Measurements from ENCODE around the gene CCR7.

CCR7 gene

DNA sequence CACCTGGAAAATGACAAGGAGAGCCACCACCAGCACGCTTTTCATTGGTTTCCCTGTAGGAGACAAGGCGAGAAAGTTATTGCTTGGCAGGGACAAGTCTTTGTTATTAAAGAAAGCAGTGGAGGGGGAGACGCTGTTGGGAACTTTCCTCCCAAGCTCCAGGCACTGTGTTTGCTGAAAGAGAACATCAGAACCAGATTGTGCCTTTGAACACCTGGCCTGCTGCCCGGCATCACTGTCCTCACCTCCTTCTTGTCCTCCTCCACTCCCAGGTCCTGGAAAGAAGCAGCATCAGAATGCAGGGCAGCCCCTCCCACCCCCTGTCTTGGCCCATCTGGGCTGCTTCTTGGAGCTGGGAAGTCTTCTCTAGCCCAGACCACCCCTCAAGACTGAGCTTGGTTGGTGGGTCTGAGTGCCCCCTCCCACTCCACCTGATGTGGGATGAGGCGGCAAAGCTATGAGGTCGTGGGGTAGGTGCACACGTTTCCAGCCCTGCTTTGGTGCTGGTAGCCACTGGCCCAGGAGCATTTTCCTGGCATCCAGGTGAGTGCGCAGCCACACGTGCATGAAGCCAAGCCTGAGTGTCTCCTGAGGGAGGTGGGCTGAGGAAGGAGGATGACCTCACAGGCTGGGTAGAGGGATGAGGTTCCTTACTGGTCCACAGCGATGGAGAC is 6.2 kb downstream of the CCR7 start:
- CTCF ChIA-PET: interaction anchor here (0.6 to 2.5 kb wide), 7 partner anchors 11 to 201 kb away, joined by 3 to 28 read pairs (median 6); no protein-coding TSS in a partner anchor
- TF ChIP-seq, protein P1, sequence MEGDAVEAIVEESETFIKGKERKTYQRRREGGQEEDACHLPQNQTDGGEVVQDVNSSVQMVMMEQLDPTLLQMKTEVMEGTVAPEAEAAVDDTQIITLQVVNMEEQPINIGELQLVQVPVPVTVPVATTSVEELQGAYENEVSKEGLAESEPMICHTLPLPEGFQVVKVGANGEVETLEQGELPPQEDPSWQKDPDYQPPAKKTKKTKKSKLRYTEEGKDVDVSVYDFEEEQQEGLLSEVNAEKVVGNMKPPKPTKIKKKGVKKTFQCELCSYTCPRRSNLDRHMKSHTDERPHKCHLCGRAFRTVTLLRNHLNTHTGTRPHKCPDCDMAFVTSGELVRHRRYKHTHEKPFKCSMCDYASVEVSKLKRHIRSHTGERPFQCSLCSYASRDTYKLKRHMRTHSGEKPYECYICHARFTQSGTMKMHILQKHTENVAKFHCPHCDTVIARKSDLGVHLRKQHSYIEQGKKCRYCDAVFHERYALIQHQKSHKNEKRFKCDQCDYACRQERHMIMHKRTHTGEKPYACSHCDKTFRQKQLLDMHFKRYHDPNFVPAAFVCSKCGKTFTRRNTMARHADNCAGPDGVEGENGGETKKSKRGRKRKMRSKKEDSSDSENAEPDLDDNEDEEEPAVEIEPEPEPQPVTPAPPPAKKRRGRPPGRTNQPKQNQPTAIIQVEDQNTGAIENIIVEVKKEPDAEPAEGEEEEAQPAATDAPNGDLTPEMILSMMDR (conservative IDR thresholded peaks at IDR 0.05; ENCODE audit: low read depth): no peak
- DNase-seq (ENCODE audit: low spot score): no peak
- H3K27ac ChIP-seq: peak overlapping the region; percentile 88
- POLR2A ChIA-PET (ENCODE audit: low non-redundant PET): no interaction called here

DNA sequence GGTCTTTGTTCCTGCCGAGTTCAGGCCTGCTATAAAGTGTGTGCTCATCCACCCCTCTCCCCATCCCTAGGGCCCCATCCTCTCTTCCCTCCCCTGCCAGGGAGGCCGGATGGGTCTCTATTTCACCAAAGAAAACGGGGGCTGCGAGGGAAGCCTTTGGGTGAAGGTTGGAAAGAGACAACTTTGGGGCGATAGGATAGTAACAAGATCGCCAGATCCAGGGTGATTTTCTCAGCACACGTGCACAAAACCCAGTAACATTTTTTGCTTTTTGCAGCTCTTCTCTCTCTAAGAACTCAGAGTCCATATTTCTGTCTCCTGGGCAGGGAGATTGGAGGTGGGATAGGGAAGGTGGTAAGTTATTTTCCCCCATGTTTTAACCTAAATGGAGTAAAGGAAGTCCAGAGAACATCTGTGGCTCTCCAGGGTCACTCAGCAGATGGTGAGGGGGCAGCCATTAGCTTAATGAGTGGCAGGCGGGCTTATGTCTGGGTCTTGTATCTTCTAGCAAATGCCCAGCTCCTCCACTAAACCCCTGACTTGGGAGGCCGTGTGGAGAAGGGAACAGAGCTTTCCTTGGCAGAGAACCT is 6.9 kb downstream of the CCR7 start:
- H3K27ac ChIP-seq: peak overlapping the region; percentile 88
- CTCF ChIA-PET: interaction anchor here (0.6 to 2.0 kb wide), 3 partner anchors 20 to 41 kb away, joined by 3 to 7 read pairs (median 5); no protein-coding TSS in a partner anchor
- DNase-seq (ENCODE audit: low spot score): no peak
- TF ChIP-seq, protein P1 (conservative IDR thresholded peaks at IDR 0.05; ENCODE audit: low read depth): no peak
- POLR2A ChIA-PET (ENCODE audit: low non-redundant PET): no interaction called here

DNA sequence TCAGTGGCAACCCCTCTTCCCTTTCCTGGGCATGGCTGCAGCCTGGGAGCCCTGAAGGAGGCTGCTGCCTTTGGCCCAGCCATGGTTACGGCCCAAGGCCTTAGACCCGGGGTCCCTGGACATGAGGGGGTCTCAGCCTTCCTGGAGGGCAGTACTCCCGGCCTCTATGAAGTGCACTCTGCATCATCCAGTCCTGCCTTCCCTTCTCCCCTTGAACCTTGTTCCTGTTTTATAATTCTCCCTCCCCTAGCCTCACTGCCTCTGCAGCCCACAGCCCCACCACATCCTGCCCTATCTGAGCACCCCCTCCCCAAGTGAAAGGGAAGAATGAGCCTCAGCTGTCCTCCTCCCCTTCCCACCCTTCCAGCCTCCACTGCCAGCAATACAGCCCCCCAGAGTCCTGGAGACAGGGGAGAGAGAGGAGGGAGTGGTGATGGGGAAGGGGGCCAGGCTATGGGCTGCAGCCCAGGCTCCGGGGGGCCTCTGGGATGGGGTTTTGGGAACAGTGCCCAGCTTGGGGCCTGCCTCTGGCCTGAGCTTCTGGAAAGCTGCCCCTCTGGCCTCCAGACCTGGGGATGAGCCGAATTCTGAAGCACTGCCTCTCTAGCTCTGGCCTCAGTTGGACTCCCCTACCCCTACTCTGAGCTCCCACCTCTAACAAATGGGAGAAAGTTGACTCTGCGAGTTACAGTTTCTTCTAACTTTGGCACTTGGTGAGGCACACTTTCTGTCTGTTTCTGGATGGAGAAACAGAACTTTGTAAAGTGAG is 7.6 kb downstream of the CCR7 start:
- DNase-seq (ENCODE audit: low spot score): no peak
- POLR2A ChIA-PET (ENCODE audit: low non-redundant PET): no interaction called here
- TF ChIP-seq, protein P1 (conservative IDR thresholded peaks at IDR 0.05; ENCODE audit: low read depth): no peak
- no peak overlapping the region for H3K27ac ChIP-seq
- CTCF ChIA-PET: interaction anchor here (0.9 to 2.0 kb wide), 2 partner anchors 20 to 25 kb away, joined by 5 to 7 read pairs; no protein-coding TSS in a partner anchor

DNA sequence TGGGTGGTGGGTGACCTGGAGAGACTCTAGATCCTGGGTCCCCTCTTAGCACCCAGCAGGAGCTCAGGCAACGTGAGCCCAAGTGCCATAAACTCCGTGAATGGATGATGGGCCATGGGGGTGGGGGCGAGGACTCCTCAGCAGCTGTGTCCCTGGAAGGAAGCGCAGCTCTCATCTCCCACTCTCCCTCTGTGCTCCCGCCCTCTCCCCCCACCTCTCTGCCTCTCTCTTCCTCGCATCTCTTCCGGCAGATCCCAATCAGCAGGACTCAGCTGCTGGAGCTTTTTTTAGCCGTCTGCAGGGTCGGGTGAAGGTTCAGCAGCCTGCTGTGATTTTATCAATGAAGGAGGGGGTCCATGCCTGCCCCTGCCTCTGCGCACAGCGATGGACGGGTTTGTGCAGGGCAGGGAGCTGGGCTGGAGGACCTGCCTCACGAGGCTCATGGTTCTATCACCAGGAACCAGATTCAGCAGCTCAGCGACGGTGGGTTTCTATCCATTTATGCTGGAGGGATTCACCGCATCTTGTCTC is 8.3 kb downstream of the CCR7 start:
- no peak overlapping the region for H3K27ac ChIP-seq
- ChIA-PET POLR2A (ENCODE audit: low non-redundant PET) (no interaction called here), CTCF (interaction anchor here (0.6 to 1.0 kb wide), 3 partner anchors 24 to 116 kb away, joined by 3 to 4 read pairs (median 4); no protein-coding TSS in a partner anchor)
- no peak for DNase-seq (ENCODE audit: low spot score)
- TF ChIP-seq, protein P1 (conservative IDR thresholded peaks at IDR 0.05; ENCODE audit: low read depth): no peak

DNA sequence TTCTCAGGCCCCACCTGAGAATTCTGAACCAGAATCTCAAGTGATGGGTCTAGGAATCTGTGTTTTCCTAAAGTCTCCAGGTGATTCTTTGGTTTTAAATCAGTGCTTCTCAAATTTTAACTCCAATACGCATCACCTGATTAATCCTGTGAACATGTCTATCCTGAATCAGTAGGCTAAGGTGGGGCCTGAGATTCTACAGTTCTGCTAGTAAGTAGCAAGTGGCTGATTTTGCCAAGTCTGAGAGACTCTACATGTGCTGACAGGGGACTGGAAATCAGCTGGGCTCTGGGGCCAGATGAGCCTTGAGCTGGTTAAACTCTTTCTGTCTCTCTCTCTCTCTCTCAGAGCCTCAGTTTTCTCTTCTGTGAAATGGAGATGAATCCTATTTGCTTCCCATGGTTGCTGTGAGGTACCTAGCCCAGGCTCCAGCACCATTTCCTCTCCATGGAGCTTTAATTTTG is 9.0 kb downstream of the CCR7 start:
- CTCF ChIA-PET: interaction anchor here (0.6 to 1.0 kb wide), 2 partner anchors 23 to 74 kb away, joined by 3 to 4 read pairs; no protein-coding TSS in a partner anchor
- POLR2A ChIA-PET (ENCODE audit: low non-redundant PET): no interaction called here
- H3K27ac ChIP-seq: no peak overlapping the region
- TF ChIP-seq, protein P1 (conservative IDR thresholded peaks at IDR 0.05; ENCODE audit: low read depth): no peak
- no peak for DNase-seq (ENCODE audit: low spot score)

Measured in RWPE1 (cell line).